ENCODE results near the gene MDFIC.

MDFIC gene

GRCh38 chr7:115054478-115055065 is 132.7 kb downstream of the MDFIC start:
- TF ChIP-seq, protein P1, sequence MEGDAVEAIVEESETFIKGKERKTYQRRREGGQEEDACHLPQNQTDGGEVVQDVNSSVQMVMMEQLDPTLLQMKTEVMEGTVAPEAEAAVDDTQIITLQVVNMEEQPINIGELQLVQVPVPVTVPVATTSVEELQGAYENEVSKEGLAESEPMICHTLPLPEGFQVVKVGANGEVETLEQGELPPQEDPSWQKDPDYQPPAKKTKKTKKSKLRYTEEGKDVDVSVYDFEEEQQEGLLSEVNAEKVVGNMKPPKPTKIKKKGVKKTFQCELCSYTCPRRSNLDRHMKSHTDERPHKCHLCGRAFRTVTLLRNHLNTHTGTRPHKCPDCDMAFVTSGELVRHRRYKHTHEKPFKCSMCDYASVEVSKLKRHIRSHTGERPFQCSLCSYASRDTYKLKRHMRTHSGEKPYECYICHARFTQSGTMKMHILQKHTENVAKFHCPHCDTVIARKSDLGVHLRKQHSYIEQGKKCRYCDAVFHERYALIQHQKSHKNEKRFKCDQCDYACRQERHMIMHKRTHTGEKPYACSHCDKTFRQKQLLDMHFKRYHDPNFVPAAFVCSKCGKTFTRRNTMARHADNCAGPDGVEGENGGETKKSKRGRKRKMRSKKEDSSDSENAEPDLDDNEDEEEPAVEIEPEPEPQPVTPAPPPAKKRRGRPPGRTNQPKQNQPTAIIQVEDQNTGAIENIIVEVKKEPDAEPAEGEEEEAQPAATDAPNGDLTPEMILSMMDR (IDR thresholded peaks at IDR 0.05; ENCODE audit: extremely low read depth, insufficient read depth, missing control alignments): no peak
- in situ Hi-C loops (cut with MboI; ENCODE audit: low pct_unique_long_range_greater_than_20kb, low sequenced_read_pairs, unreplicated experiment): no loop called here
- DNase-seq (ENCODE audit: low spot score): no peak

DNA sequence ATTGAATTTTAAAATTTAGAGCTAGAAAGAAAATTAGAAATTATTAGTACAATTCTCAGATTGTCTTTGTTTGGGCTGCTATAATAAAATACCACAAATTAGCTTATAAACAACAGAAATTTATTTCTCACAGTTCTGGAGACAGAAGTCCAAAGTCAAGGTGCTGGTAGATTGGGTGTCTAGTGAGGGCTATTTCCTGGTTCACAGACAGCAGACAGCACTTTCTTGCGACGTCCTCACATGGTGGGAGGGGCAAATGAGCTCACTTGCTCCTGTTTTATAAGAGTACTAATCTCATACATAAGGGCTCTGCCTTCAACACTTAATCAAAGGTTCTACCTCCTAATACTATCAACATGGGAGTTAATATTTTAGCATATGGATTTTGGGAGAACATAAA is 134.1 kb downstream of the MDFIC start:
- TF ChIP-seq, protein P1 (IDR thresholded peaks at IDR 0.05; ENCODE audit: extremely low read depth, insufficient read depth, missing control alignments): no peak
- in situ Hi-C loops (cut with MboI; ENCODE audit: low pct_unique_long_range_greater_than_20kb, low sequenced_read_pairs, unreplicated experiment): no loop called here
- DNase-seq (ENCODE audit: low spot score): no peak

DNA sequence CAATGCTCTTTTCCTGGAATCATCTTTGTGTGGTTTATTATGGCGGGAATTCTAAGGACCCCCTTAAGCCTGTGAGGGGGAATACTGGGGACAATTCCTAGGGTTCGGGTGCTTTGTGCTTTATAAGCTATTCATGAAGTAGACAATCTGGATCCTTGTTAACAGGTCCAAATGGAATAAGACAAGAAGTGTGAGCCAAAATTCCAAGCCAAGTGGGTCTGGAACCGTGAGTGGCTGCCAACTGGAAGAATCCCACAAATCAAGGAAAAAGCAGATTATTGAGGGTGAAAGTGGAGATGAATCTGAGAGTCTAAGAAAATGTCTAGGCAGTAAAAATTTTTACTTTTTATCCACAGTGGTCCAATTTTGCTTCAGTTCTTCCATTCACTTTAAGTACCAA is 136.8 kb downstream of the MDFIC start:
- DNase-seq (ENCODE audit: low spot score): no peak
- in situ Hi-C loops (cut with MboI; ENCODE audit: low pct_unique_long_range_greater_than_20kb, low sequenced_read_pairs, unreplicated experiment): no loop called here

GRCh38 chr7:115059321-115059720 is 137.4 kb downstream of the MDFIC start:
- TF ChIP-seq, protein P1 (IDR thresholded peaks at IDR 0.05; ENCODE audit: extremely low read depth, insufficient read depth, missing control alignments): no peak
- no peak for DNase-seq (ENCODE audit: low spot score)
- in situ Hi-C loops (cut with MboI; ENCODE audit: low pct_unique_long_range_greater_than_20kb, low sequenced_read_pairs, unreplicated experiment): no loop called here

More for the DNA sequence above, 136.8 kb downstream of the MDFIC start:
- TF ChIP-seq, protein P1 (IDR thresholded peaks at IDR 0.05; ENCODE audit: extremely low read depth, insufficient read depth, missing control alignments): no peak

GRCh38 chr7:115060095-115060870 is 138.4 kb downstream of the MDFIC start:
- no peak for DNase-seq (ENCODE audit: low spot score)
- TF ChIP-seq, protein P1 (IDR thresholded peaks at IDR 0.05; ENCODE audit: extremely low read depth, insufficient read depth, missing control alignments): no peak
- in situ Hi-C loops (cut with MboI; ENCODE audit: low pct_unique_long_range_greater_than_20kb, low sequenced_read_pairs, unreplicated experiment): no loop called here

DNA sequence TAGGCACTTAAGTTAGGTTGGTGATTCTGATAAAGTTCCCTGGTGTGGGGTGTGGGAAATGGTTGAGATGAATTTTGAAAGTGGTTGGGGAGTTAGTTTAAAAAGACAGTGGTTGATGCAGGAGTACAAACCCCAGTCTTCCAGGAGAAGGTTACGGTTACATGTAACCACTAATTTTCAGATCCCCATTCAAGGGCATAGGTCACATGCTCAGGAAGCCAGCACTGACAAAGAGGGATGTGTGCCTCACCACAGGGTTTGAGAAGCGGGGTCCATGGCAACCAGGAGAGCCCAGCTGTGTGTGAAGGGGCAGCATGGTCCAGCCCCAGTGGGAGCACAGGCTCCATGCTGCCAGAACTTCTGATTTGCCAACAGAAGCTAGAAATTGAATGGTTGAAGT is 144.2 kb downstream of the MDFIC start:
- TF ChIP-seq, protein P1 (IDR thresholded peaks at IDR 0.05; ENCODE audit: extremely low read depth, insufficient read depth, missing control alignments): no peak
- DNase-seq (ENCODE audit: low spot score): no peak
- in situ Hi-C loops (cut with MboI; ENCODE audit: low pct_unique_long_range_greater_than_20kb, low sequenced_read_pairs, unreplicated experiment): no loop called here
